Activated CD8-positive, alpha-beta memory T cell treated with anti-CD3 and anti-CD28 coated beads for 24 hours (primary cell): ENCODE results near the gene PHF23.

Experiments
- DNase-seq: peaks from one replicate; pipeline ENCODE4 v3.0.0-alpha.2; 2020

The PHF23 gene

GRCh38 chr17:7239091-7240027 is at the start of gene PHF23:
TSS of gene PHF23 (minus strand) at chr17:7239457. CDS start at chr17:7239279, 178 bp downstream.
- DNase-seq = peak; percentile 97

GRCh38 chr17:7285679-7286078 is 46.4 kb upstream of the PHF23 start:
- no peak for DNase-seq

GRCh38 chr17:7284911-7285310 is 45.7 kb upstream of the PHF23 start:
- DNase-seq = no peak

GRCh38 chr17:7283471-7284216 is 44.4 kb upstream of the PHF23 start:
- no peak for DNase-seq

- no peak for DNase-seq
Measured at GRCh38 chr17:7282752-7283321, 43.6 kb upstream of the PHF23 start.

GRCh38 chr17:7281953-7282751 is 42.9 kb upstream of the PHF23 start:
- peak; percentile 61 for DNase-seq

GRCh38 chr17:7281074-7281952 is 42.1 kb upstream of the PHF23 start, which contains the start of gene SLC2A4:
TSS of gene SLC2A4 (plus strand) at chr17:7281718. CDS start at chr17:7281935, 217 bp downstream.
- peak; percentile 94 for DNase-seq

- peak; percentile 94 for DNase-seq
Measured at GRCh38 chr17:7280519-7281073, 41.3 kb upstream of the PHF23 start.

GRCh38 chr17:7279448-7279847 is 40.2 kb upstream of the PHF23 start:
- no peak for DNase-seq

- DNase-seq = no peak
Measured at GRCh38 chr17:7266784-7267183, 27.5 kb upstream of the PHF23 start.

- no peak for DNase-seq
Measured at GRCh38 chr17:7263801-7264078, 24.5 kb upstream of the PHF23 start.

- DNase-seq = peak; percentile 68
Measured at GRCh38 chr17:7262935-7263800, 23.9 kb upstream of the PHF23 start.

- DNase-seq = no peak
Measured at GRCh38 chr17:7262192-7262934, 23.1 kb upstream of the PHF23 start, which contains the start of gene CLDN7. TSS of gene CLDN7 (minus strand) at chr17:7262478. CDS start at chr17:7262043, 435 bp downstream.

- peak; percentile 80 for DNase-seq
Measured at GRCh38 chr17:7261379-7262191, 22.3 kb upstream of the PHF23 start.

- DNase-seq = no peak
Measured at GRCh38 chr17:7260651-7261378, 21.6 kb upstream of the PHF23 start.

- DNase-seq = no peak
Measured at GRCh38 chr17:7260151-7260550, 20.9 kb upstream of the PHF23 start.

GRCh38 chr17:7259555-7259889 is 20.3 kb upstream of the PHF23 start:
- no peak for DNase-seq
